Transverse colon (tissue), 4 donors: ENCODE data around the gene NELL2.

Experiments used
- EP300 ChIP-seq: sonication (generic); formaldehyde crosslinking; IDR thresholded peaks from one replicate; pipeline ENCODE4 v1.6.1; 2017; ENCODE audit warnings: antibody characterized with exemption, low read depth
- POLR2A ChIP-seq: fragments of 450-650 bp; IDR thresholded peaks from one replicate; pipeline ENCODE4 v1.6.1; 2016; ENCODE audit warnings: antibody characterized with exemption, mild to moderate bottlenecking, moderate library complexity
- POLR2AphosphoS5 ChIP-seq, 3 donors: sonication (generic); formaldehyde crosslinking; IDR thresholded peaks; one replicate each; pipeline ENCODE4 v1.6.1; 2016; ENCODE audit warnings: antibody characterized with exemption in 3 of 3
- TF ChIP-seq, protein P1 (sequence below), 5 experiments: fragments of 200-600 bp in 3 of 5; fragments of 450-650 bp in 2 of 5; sonication (generic) in 3 of 5; IDR thresholded peaks; 1 replicate in 2 of 5; 2 replicates in 3 of 5; pipeline ENCODE4 v1.5.1; 2016 to 2017; ENCODE audit warnings: antibody characterized with exemption in 5 of 5, inconsistent platforms in 3 of 5, mild to moderate bottlenecking in 2 of 5, moderate library complexity in 1 of 5

- TF ChIP-seq, protein P1, sequence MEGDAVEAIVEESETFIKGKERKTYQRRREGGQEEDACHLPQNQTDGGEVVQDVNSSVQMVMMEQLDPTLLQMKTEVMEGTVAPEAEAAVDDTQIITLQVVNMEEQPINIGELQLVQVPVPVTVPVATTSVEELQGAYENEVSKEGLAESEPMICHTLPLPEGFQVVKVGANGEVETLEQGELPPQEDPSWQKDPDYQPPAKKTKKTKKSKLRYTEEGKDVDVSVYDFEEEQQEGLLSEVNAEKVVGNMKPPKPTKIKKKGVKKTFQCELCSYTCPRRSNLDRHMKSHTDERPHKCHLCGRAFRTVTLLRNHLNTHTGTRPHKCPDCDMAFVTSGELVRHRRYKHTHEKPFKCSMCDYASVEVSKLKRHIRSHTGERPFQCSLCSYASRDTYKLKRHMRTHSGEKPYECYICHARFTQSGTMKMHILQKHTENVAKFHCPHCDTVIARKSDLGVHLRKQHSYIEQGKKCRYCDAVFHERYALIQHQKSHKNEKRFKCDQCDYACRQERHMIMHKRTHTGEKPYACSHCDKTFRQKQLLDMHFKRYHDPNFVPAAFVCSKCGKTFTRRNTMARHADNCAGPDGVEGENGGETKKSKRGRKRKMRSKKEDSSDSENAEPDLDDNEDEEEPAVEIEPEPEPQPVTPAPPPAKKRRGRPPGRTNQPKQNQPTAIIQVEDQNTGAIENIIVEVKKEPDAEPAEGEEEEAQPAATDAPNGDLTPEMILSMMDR (IDR thresholded peaks at IDR 0.05): no peak
- TF ChIP-seq POLR2A (no peak), POLR2AphosphoS5 (IDR thresholded peaks at IDR 0.05) (no peak), EP300 (no peak)
Measured at GRCh38 chr12:44654646-44655639, 221.2 kb downstream of the NELL2 start.
